ENCODE results near the gene CACNB1.
"Not testable (repeated sequence)": the region's sequence is repeated elsewhere in the genome, so short reads cannot be mapped to it uniquely, and the experiment has no call there.

The CACNB1 gene

DNA sequence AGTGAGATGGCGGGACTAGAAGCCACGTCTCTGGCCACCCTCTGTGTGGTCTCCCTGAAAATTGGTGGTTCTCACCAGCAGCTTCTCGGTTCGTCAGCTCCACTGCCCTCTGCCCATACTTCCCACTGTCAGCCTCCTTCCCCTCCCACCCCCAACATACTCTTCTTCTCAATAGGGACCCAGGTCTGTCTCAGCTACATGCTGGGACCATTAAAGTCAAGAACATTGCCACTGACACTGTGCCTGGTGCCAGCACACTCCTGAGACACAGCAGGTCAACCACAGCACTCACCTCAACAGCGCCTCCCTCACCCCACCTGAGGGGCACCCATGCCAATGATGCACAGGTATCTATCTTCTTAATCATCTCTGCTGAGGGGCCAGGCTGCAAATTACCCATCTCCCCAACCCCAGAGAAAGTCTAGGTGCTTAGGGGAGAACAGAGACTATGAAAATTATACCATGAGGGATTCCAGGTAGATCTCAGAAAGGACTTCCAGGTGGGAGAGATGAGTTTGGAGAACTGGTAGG is 47.3 kb downstream of the CACNB1 start:
- DNase-seq = no peak

DNA sequence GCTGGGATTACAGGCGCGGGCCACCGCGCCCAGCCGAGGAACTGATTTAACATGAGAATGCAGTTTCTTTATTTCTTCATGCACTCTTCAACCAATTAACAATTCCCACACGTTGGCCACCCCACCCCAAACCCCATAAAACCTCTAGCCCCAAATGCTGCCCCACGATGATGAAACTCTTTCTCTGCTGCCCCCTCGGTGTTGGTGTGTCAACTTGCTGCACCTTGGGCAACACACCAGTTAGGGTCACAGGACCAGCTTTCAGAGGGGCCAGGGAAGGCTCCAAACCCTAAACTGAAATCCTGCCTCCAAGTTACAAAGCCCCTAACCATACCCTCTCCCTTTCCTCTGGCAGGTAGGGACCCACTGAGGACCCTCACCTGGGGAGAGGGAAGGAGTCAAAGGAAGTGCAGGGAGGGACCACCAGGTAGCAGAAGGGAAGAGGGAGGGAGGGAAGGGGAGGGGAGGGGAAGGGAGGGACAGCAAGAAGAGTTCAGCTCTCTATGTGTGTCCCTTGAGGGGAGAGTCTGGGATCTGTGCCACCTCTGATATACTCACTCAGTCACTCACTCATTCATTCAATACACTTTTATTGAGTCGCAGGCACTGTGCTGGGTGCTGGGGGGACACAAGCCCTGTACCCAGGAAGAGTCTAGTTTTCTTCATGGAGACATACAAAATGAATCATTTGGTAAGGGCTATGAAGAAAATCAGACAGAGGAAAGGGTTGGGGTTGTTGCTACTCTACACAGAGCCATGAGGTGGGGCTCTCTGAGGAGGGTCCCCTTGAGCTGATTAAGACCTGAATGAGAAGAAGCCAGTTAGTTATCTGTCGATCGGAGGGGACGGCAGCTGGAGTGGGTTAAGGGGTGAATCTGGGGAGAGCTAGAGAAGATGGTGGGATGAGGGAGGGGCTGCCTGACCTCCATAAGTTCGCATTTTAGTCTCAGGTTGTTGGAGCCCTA is 50.0 kb downstream of the CACNB1 start:
- no peak for DNase-seq

DNA sequence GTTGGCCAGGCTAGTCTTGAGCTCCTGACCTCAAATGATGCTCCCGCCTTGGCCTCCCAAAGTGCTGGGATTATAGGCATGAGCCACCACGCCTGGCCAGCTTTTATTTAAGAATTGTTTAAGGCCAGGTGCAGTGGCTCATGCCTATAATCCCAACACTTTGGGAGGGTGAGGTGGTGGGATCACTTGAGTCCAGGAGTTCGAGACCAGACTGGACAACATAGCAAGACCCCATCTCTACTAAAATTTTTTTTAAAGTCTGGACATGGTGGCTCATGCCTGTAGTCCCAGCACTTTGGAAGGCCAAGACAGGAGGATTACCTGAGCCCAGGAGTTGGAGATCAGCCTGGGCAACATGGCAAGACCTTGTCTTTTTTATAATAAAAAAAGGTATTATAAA is 51.2 kb downstream of the CACNB1 start:
- DNase-seq = no peak

DNA sequence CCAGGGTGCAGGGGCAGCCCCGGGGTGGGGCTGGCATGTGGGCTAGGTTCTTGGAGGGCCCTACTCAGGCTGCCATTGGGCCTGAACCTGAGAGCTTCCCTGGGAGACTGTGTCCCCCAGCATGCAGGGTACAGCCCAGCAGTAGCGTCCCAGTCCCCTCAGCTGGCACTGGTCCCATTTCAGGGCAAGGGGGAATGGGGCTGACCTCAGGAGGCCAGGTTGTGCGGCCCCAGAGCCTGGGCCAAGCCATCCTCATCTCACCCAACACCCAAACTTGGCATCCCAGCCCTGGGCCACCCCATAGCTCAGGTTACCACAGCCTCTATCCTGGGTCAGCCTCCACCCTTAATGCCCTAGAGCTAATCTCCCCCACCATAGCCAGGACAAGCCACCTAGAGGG is 52.3 kb downstream of the CACNB1 start:
- no peak for DNase-seq

DNA sequence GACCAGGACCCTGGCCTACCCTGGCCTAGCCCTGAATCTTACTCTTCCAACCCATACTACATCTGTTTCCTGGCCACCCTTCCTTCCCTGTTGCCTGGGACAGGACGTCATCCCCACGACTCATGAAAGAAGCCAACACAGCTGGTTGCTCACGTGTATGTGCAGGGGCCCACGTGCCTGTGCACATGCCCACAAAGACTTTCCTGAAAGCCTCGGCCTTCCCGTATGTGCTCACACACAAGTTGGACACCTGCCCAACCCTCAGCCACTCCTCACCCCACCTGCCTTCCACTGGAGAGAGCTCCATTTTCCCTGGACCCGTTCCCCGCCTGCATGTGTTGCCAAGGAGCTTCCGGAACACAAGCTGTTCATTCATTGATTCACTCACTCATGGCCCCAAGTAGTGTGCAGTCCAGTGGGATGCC is 53.0 kb downstream of the CACNB1 start:
- peak; percentile 92 to 96 for DNase-seq

DNA sequence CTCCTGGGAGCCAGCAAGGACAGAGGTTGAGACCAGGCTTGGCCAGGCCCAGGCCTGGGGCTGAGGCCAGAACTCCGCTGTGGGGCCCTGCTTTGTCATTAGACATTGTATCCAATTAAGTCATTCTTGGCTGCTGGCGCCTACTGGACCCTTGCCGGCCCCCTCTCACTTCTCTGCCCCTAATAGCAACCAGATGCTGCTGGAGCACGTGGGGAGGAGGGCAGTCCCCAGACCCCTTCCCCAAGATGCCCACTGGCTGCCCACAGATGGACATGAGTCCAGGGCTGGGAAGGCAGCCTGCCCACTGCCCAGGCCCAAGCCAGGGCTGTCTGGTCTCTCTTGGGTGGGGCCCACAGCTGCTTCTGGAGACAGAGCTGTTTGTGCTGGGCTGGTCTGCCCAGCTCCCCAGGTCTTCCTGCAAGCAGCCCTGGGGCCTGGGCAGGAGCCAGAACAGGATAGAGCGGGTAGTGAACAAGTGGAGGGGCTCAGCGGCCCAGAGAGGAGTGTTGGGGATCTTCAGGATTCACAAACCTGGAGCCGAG is 53.8 kb downstream of the CACNB1 start:
- peak in 1 of 2 experiments; percentile 54 for DNase-seq

DNA sequence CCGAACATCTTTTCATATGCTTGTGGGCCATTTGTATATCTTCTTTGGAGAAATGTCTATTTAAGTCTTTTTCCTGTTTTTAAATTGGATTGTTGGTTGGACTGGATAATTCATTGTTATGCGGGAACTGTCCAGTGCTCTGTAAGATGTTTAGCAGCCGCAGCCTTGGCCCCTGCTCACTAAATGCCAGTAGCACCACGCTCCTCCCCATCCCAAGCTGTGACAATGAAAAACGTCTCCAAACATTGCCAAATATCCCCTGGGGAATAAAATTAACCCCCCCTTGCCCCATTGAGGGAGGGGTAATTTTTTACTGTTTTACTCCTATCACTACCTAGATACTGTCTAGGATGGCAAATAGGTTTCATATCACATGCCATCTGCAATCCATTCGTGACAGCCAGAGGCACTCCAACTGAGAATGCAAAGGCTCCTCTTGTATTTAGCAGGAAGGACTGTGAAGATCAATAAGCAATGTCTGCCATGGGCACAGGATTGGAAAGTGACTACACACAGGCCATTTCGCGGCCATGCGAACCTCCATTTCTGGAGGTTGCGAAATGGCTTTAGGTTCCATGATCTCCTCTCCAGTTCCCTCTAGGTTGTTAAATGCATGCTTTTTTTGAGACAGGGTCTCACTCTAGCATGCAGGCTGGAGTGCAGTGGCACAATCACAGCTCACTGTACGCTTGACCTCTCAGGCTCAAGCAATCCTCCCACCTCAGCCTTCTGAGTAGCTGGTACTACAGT is 55.4 kb downstream of the CACNB1 start:
- no peak for DNase-seq

DNA sequence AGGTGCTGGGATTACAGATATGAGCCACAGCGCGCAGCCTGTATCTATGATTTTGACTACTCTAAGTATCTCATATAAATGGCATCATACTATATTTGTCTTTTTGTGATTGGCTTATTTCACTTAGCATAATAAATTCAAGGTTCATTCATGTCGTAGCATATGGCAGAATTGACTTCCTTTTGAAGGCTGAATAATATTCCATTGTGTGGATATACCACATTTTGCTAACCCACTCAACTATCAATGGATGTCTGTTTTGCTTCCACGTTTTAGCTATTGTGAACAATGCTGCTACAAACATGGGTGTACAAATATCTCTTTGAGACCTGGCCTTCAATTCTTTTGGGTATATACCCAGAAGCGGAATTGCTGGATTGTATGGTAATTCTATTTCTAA is 56.2 kb downstream of the CACNB1 start:
- no peak for DNase-seq

DNA sequence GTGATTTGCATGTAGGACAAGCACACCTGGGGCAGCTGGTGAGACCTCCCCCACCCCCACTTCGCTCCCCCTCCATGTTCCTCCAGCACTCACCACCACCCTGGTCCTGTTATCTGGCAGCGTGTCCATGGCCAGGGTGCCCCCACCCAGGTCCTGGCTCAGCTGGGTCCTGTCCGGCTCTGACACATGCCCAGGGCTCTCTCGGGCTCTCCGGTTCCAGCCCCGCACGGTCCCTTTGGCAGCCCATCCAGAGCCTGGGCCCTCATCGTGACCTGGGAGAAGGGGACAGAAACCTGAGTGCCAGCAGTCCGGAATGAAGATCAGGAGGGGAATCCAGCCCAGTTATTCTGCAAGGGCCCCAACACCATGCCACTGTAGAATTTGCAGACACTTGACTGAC is 57.9 kb downstream of the CACNB1 start:
- DNase-seq = no peak

DNA sequence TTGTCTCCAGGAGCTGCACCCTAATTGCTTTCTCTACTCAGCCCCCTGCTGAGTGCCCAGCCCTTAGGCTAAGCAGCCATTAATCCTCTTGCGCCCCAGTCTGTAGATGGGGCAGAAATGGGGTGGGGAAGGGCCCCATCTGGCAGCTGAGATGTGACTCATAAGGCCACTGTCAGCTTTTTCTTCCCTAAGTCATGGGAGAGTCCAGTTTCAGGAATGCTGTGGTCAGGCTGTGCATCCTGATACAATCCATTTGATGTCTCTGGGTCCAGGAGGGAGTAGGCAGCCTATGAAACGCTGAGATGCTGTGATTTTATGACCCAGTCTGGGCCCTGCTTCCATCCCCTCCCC is 58.3 kb downstream of the CACNB1 start:
- DNase-seq = no peak

DNA sequence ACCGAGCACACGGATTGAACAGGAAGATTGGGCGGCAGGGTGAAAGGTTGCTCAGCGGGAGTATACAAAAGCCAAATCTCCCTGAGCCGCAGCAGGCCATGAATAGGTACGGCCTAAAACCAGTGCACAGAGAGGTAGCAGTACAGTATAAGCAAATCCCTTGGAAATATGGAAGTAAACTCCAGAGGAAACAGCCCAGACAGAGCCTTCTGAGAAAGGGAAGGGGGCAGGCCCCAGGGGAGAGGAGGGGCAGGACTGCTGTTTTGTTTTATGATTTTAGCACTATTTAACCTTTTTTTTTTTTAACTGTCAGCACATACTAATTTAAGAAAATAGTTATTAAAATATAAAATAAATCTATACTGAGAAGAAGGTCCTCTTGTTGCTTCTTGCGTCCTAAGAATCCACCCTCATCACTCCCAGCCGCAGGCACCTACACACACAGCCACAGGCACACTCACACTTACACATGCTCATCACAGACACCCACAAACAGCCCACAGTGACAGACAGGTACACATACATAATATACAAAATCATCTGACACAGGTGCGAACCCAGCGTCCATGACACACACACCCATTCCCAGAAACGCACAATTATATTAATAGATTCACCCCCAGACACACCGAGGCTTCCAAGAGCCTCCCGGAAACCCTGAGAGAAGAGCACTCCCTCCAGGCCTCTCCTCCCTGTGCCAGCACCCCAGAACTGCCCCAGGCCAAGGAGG is 58.9 kb downstream of the CACNB1 start:
- no peak for DNase-seq

DNA sequence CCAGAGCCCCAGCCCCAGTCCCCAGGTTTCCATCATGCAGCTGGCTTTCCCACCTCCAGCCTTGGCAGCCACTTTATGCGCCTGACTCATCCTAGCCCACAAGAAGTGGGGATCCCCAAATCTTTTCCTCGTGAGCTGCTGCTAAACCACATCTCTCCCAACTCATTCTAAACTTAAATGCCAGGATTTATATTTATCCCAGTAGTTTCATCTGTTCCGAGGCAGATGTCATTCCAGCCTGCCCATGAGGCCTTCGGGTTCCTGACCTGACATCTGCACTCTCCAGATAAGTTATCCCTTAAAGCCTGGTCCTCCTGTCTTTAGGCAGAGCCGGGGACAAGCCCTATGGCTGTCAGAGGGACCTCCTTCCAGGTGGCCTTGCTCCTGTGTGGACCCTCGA is 62.6 kb downstream of the CACNB1 start:
- DNase-seq = no peak

DNA sequence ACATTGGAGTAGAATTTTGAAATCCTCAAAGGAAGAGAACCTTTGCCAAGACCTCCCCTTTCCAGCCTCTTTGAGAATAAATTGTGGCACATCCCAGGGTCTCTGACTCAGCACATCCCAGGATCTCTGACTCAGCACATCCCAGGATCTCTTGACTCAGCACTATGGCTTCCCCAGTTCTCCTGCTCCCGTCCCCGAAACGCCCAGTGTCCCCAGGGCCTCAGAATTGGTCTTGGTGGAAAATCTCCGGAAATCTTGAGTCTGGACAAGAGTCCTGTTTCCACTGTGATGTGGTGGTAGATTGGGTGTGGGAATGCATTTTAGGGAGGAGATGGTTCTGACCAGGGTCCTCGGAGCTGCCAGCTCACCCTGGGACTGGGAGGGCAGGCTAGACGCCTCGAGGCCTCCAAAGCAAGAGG is 65.3 kb downstream of the CACNB1 start:
- no peak for DNase-seq

DNA sequence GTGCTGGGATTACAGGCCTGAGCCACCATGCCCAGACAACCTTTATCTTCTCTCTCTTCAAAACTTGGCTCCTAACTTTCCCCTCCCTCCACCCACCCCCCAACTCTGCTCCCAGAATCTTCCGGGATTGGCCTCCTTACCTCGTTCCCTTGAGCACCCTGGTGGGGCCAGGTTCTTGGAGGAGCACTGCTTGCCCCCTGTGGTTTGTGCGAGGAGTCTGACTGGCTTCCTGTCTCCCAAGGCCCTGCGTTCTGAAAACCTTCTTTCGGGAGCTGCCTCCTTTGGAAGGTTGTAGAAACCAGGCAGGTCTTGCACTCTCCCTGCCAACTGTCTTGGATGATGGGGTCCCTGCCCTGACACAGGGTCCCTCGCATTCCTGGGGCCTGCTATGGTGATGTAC is 65.9 kb downstream of the CACNB1 start:
- no peak for DNase-seq

DNA sequence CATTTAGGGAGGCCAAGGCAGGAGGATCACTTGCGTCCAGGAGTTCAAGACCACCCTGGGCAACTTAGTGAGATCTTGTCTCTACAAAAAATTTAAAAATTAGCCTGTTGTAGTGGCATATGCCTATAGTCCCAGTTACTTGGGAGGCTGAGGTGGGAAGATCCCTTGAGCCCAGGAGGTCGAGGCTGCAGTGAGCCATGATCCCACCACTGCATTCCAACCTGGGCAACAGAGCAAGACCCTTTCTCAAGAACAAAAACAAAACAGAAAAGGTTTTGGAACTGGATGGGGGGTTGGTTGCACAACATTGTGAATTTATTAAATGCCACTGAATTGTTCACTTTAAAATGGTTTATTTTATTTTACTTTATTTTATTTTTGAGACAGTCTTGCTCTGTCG is 67.3 kb downstream of the CACNB1 start:
- DNase-seq = no peak

DNA sequence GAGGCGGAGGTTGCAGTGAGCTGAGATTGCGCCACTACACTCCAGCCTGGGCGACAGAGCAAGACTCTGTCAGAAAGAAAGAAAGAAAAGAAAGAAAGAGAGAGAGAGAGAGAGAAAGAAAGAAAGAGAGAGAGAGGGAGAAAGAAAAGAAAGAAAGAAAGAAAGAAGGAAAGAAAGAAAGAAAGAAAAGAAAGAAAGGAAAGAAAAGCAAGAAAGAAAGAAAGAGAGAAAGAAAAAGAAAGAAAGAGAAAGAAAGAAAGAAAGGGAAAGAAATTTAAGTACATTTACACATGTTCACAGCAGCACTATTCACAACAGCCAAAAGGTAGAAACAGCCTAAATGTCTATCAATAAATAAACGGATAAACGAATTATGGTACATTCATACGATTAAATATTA is 67.9 kb downstream of the CACNB1 start:
- DNase-seq = not testable (repeated sequence)

DNA sequence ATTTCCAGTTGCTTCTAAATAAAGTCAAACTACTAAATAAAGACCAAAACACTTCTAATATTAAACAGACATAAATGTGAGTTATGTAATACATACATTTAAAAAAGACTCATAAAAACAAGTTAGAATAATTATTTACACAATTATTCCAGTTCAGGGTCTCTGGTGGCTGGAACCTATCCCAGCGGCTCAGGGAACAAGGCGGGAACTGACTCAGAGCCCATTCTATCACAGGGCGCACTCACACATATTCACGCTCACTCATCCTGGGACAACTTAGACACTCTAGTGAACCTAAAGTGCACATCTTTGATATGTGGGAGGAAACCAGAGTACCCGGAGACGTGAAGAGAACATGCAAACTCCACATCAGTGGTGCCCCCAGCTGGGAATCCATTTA is 71.0 kb downstream of the CACNB1 start:
- DNase-seq = no peak

DNA sequence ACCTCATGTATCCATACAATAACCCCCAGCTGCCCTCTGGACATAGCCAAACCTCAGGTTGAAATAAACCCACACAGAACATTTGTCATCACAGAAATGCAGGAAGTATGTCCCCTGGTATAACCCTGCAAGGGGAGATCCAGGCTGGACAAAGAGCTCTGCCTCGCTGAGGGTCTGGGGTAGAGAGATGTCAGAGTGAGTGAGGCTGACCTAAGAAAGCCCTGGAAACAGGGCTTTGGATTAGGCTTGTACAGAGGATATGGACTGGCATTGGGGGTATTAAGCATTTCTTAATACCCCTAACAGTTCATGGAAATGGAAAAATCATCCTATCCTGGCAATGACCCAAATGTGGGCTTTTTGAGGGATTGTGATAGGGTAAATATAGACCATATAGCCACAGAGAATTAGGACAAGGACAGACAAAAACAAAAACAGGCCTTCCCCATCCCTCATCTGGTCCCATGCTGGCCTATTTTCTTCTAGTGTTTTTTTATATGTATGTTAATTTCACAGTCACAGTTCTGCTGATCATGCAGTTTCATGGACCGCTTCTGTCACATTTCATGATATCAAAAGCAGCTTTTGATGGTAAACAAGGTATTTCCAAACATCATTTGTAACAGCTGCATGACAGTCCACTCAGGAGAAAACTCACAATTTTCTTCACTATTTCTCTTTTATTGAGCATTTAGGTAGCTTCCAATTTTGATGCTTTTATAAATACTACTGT is 72.2 kb downstream of the CACNB1 start:
- DNase-seq = no peak

DNA sequence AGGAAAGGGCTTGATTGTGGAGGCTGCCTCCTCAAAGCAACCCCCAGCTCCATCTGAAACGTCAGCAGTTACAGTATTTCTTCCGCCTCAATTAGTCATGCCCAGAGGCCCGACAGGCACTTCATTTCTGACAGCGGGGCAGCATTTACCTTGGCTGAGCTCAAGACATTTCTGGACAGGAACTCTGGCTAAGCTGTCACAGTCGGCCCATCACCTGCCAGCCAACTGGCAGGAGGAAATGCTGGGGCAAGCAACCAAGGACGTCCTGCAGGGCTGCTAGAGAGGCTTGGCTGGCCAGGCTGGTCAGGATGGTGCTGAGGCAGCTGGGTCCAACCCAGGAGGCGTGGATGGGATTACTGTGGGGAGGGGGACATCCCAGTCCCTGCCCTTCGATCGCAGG is 73.8 kb downstream of the CACNB1 start:
- DNase-seq = peak; percentile 35 to 80
